Fibroblast of lung (primary cell): ENCODE results near the gene TMED8.
"Not testable (repeated sequence)": the region's sequence is repeated elsewhere in the genome, so short reads cannot be mapped to it uniquely, and the experiment has no call there.

Experiments used
- EZH2 ChIP-seq: IDR thresholded peaks from 2 replicates; pipeline ENCODE4 v1.5.1; 2012; ENCODE audit warnings: low read length, control low read depth, mild to moderate bottlenecking; ENCODE audit errors: missing control alignments
- TF ChIP-seq, protein P1 (sequence below), 2 donors: IDR thresholded peaks in 1 of 2; conservative IDR thresholded peaks in 1 of 2; 1 replicate in 1 of 2; 2 replicates in 1 of 2; pipeline ENCODE4 v1.5.1; 2011 to 2012; ENCODE audit warnings: low read length in 2 of 2, control low read depth in 1 of 2, inconsistent platforms in 1 of 2, low read depth in 1 of 2, mild to moderate bottlenecking in 1 of 2

DNA sequence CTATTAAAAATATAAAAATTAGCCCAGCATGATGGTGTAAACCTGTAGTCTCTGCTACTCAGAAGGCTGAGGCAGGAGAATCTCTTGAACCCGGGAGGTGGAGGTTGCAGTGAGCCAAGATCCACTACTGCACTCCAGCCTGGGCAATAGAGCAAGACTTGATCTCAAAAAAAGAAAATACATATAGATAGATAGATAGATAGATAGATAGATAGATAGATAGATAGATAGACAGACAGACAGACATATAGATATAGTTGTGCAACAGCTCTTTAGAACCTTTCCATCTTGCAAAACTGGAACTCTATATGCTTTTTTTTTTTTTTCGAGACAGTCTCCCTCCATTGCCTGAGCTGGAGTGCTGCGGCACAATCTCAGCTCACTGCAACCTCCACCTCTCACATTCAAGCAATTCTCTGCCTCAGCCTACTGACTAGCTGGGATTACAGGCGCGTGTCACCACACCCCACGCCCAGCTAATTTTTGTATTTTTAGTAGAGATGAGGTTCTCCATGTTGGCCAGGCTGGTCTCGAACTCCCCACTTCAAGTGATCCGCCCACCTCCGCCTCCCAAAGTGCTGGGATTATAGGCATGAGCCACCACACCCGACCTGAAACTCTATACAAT is 38.6 kb upstream of the TMED8 start:
- TF ChIP-seq, protein P1, sequence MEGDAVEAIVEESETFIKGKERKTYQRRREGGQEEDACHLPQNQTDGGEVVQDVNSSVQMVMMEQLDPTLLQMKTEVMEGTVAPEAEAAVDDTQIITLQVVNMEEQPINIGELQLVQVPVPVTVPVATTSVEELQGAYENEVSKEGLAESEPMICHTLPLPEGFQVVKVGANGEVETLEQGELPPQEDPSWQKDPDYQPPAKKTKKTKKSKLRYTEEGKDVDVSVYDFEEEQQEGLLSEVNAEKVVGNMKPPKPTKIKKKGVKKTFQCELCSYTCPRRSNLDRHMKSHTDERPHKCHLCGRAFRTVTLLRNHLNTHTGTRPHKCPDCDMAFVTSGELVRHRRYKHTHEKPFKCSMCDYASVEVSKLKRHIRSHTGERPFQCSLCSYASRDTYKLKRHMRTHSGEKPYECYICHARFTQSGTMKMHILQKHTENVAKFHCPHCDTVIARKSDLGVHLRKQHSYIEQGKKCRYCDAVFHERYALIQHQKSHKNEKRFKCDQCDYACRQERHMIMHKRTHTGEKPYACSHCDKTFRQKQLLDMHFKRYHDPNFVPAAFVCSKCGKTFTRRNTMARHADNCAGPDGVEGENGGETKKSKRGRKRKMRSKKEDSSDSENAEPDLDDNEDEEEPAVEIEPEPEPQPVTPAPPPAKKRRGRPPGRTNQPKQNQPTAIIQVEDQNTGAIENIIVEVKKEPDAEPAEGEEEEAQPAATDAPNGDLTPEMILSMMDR (conservative IDR thresholded peaks at IDR 0.05 in 1 of 2, IDR thresholded peaks at IDR 0.05 in 1 of 2; ENCODE audit: low read depth in 1 of 2, low read length in 2 of 2), result not testable (repeated sequence)
- not testable (repeated sequence) for TF ChIP-seq EZH2
